HG03354 (cell line): ENCODE data around the gene IDE.
"Not testable (repeated sequence)": the region's sequence is repeated elsewhere in the genome, so short reads cannot be mapped to it uniquely, and the experiment has no call there.

ENCODE experiments used
- ATAC-seq: cut with Tn5 transposase; IDR thresholded peaks from one replicate; pipeline ENCODE4 v1.9.1; 2021; ENCODE audit warnings: mild to moderate bottlenecking; ENCODE audit not compliant: unreplicated experiment, poor library complexity, severe bottlenecking

IDE gene

GRCh38 chr10:92573798-92574547 lies at the start of gene IDE:
Gene IDE (minus strand): TSS chr10:92574093. CDS start chr10:92574019, 74 bp downstream.
- ATAC-seq, result peak; percentile 74

GRCh38 chr10:92619368-92619767 lies 45.5 kb upstream of the IDE start:
- ATAC-seq, result no peak

DNA sequence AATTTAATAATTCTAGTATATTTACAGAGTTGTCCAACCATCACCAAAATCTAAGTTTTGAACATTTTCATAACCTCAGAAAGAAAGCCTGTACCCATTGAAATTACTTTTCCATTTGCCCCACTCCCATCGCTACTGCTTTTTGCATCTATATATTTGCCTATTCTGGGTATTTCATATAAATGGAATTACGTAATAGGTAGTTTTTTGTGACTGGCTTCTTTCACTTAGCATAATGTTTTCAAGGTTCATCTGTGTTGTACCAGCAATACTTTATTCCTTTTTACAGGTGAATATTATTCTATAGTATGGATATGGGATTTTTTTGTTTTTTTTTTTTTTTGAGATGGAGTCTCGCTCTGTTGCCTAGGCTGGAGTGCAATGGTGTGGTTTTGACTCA lies 41.6 kb upstream of the IDE start:
- no peak for ATAC-seq

DNA sequence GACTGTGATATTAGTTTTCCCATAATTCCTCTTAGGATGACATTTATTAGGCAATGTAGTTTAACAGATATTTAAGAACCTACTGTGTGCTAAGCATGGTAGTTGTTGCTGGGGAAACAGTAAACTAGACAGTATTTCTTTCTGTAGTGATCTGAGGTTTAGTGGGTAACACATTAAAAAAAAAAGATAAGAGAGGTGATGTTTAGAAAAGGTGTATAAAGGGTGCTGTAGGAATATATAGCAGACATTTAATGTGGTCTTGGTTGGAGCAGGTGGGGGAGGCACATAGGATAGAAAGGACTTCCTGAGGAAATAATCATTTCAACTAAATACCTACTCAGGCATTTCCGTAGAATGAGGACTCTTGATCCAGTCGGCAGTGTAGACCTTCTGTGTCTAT lies 30.9 kb upstream of the IDE start:
- no peak for ATAC-seq

DNA sequence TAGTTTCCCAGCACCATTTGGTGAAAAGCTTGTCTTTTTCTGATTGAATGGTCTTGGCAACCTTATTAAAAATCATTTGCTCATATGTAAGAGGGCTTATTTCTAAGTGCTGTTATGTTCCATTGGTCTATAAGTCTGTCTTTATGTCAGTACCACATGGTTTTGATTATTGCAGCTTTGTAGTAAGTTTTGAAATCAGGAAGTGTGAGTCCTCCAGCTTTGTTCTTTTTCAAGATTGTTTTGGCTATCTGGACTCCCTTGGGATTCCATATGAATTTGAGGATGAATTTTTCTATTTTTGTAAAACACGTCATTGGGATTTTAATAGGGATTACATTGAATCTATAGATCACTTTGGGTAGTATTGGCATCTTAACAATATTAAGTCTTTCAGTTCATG lies 24.4 kb upstream of the IDE start:
- no peak for ATAC-seq

- no peak for ATAC-seq
Measured at GRCh38 chr10:92595505-92595904, 21.6 kb upstream of the IDE start.

DNA sequence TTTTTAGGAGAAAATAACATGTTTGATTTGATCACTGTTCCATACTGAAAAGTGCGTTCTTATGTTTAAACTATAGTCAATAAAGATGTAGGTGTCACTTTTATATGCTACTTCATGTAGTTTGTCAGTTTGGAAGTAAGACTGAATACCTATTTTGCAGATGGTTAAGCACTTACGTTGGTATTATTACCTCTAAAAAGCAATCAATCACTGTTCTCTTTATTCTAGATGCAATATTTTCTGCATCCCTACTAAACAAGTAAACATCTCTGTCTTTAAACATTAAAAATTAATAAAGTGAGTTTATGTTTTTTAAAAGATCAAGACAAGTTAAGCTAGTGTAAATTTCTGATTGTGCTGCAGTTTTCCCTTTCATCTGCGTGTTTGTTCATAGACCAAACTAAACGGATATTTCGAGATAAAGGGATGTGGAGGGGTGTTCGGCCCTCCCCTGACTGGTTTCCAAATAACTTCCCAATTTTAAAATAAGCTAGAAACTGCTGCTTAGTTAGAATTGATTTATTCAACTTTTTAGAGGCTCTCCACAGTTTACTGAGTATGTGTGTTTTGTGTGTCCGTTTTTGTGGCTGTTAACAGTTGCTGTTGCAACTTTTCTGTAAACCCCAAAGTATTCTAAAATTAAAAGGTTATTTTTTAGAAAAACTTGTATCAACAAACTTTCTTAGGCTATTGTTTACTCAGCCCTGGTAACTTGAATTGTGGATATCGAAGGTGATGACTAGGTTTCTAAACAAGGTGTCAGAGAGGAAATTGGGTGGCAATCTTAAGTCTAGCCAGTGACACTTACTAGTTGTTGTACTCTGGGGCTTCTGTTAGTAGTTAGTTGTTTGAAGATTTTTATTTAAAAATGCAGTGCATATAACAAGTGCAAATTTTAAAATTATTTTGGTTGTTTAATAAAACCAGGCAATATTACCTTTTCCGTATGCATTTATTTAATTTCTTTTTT lies 20.0 kb upstream of the IDE start:
- ATAC-seq, result no peak

GRCh38 chr10:92592761-92593618 lies 19.1 kb upstream of the IDE start, which contains the start of gene KIF11:
Gene KIF11 (plus strand): TSS chr10:92593130. CDS start chr10:92593376, 246 bp downstream.
- peak; percentile 83 for ATAC-seq

DNA sequence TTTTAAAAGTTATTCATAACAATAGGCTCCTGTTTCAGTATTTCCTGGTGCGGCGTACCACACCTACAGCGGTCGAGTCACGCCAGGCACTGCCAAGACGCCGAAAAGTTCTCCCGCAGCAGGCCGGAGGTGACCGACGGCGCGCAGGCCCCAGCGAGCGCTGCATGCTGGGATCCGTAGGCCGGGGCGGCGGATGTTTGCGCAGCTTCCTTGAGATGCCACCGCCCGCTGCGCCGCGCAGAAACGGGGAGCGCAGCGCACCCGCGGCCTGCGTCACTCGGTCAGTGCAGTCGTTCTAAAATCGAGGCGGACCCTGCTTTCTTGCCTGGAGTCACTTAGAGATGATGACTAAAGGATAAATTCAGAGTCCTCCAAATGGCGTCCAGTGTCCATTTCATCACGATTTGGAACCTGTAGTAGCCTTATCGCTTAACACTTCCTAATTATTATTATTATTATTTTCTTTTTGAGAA lies 17.7 kb upstream of the IDE start:
- peak; percentile 80 for ATAC-seq

GRCh38 chr10:92590623-92591549 lies 17.0 kb upstream of the IDE start:
- peak; percentile 5 for ATAC-seq

- not testable (repeated sequence) for ATAC-seq
Measured at GRCh38 chr10:92582347-92582746, 8.5 kb upstream of the IDE start.

GRCh38 chr10:92575961-92576360 lies 2.1 kb upstream of the IDE start:
- ATAC-seq, result no peak

GRCh38 chr10:92574548-92575261 lies 812 bp upstream of the IDE start:
- peak; percentile 24 for ATAC-seq

DNA sequence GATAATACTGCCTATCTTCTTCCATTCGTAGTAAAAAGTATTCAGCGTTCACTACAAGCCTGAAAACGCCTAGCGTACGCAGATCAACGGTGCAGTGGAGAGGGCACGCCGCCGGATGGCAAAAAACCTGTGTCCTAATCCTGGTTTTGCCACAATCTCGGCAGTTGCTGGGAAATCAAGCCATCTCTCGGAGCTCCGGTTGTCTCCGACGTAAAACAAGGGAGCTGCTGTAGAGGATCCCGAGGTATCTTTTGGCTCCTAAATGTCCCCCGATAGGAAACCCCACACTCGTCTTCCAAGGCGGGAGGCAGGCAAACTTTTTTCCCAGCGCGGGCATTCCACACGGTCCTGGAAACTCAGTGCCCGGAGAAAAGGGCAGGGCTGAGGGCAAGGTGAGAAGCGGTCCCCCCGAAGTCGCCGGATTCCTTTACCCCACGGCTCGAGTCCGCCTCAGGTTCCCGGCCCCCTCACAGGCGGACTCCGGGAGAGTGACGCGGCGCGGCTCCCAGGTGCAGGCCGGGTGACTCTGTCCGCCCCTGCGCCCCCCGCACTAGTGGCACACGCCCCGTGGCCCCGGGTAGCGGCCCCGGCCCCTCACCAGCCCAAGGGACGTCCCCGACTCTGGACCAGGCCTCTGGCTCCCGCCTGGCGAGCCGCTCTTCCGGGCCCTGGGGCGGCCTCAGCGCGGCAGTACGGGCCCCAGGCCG lies 649 bp downstream of the IDE start:
- no peak for ATAC-seq

- ATAC-seq, result no peak
Measured at GRCh38 chr10:92572362-92573090, 1.4 kb downstream of the IDE start.

DNA sequence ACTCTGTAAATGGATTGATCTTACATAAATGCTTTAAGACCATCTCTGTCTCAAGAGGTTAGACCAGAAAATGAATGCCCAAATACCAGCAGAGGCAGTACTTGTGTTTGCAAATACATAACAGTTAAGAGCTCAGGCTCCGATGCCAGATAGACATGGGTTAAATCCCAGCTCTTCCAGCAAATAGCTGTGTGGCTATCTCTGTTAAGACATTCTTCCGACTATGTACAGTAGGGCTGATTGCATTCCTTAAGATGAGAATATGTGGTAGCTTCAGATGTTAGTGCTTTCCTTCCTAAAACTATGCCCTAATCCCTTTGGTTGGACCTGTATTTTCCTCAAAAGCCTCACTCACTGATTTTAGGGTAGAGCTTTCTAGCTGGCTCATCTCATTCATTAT lies 2.2 kb downstream of the IDE start:
- ATAC-seq, result no peak

DNA sequence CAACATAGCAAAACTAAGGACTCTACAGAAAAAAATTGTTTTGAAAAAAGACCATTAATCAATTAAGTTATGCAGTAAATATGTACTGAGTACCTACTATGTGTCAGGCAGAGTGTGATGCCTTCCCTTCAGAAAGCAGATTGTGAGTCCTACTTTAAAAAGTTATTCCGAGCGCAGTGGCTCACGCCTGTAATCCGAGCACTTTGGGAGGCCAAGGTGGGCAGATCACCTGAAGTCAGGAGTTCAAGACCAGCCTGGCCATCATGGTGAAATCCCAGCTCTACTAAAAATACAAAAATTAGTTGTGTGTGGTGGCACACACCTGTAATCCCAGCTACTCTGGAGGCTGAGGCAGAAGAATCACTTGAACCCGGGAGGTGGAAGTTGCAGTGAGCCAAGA lies 4.2 kb downstream of the IDE start:
- ATAC-seq, result not testable (repeated sequence)
